ENCODE results near the gene RNF2. TPM values are rescaled to one million over a fixed set of nuclear protein-coding genes. Genes with fewer than 3 reads are reported as not detected.

Gene RNF2
- total and polyA plus RNA-seq, 10 of the 15 experiments (the other 5 are each of a cell fraction or from before 2014, with no cell fraction given), result 4.8 to 36.3 (median 15.1) TPM

DNA sequence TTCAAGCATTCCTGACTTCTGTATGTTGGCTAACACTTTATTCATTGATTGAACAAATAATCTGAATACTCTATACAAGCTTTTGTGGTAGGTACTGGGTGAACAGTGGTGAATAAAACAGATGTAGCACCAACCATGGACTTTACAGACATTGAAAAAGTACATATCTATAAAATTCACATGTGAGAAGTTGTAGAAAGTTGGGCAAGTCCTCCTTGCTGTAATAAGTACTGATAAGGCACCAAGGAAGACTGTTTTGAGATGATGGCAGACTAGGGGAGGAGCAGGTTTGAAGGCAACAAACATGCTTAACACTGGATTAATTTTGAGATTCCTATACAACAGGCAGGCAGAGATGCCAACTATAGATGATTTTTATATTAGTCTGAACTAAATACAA is 42.4 kb downstream of the RNF2 start:
- H3K4me1 ChIP-seq (ENCODE audit: control insufficient read depth, insufficient read depth, low read length), result no peaks in the 10 kb centered on the region
- H3K27me3 ChIP-seq (replicated peaks in 1 of 2; ENCODE audit: control insufficient read depth in 2 of 2, insufficient read depth in 2 of 2, low read length in 1 of 2), result no peaks in the 10 kb centered on the region
- RAD21 ChIA-PET (ENCODE audit: unreplicated experiment), result no interaction called here
- no peaks in the 10 kb centered on the region for H4K20me1 ChIP-seq (ENCODE audit: control insufficient read depth, insufficient read depth)
- SMC1A ChIA-PET (ENCODE audit: uncharacterized antibody, unreplicated experiment), result interaction anchor here (0.7 kb wide), 1 partner anchor 53 kb away, joined by 3 read pairs; no protein-coding TSS in a partner anchor
- intact Hi-C loops (cut with micrococcal nuclease; ENCODE audit: unreplicated experiment) (no loop called here), in situ Hi-C loops (cut with MboI) (no loop called here)
- no peak overlapping the region for H2AFZ ChIP-seq (ENCODE audit: control insufficient read depth, low read depth, low read length)
- CTCF ChIA-PET, result no interaction called here
- FAIRE-seq (no peak), DNase-seq (ENCODE audit: low read depth, low spot score) (no peak), ATAC-seq (no peak)
- no peak overlapping the region for H3K27ac ChIP-seq (ENCODE audit: control insufficient read depth, insufficient read depth)
- H3K36me3 ChIP-seq (ENCODE audit: control insufficient read depth in 2 of 2, insufficient read depth in 2 of 2, low read length in 1 of 2), result peaks cover 0 to 1% of the 10 kb centered on the region in 2 experiments
- H3K9ac ChIP-seq (ENCODE audit: control insufficient read depth, insufficient read depth, low read length), result no peak overlapping the region
- BruUV-seq (replicated peaks), result no TSS peak
- no peaks in the 10 kb centered on the region for H3K9me3 ChIP-seq (replicated peaks; ENCODE audit: control insufficient read depth, insufficient read depth, low read length)
- TF ChIP-seq MXI1 (IDR thresholded peaks at IDR 0.05; ENCODE audit: low read depth, low read length), result no peak
- no peak for TF ChIP-seq NR2C2 (IDR thresholded peaks at IDR 0.05; ENCODE audit: borderline replicate concordance, control insufficient read depth, insufficient read length, low read depth)
- no peak for TF ChIP-seq KLF5 (IDR thresholded peaks at IDR 0.05; ENCODE audit: partially characterized antibody)
- no peak for TF ChIP-seq SUZ12 (IDR thresholded peaks at IDR 0.05; ENCODE audit: unreplicated experiment)
- no peak for TF ChIP-seq PML (IDR thresholded peaks at IDR 0.05; ENCODE audit: low read length)
- TF ChIP-seq KDM1A (IDR thresholded peaks at IDR 0.05; ENCODE audit: borderline replicate concordance), result no peak
- TF ChIP-seq BMI1 (IDR thresholded peaks at IDR 0.05; ENCODE audit: borderline replicate concordance), result no peak
- TF ChIP-seq GATAD2B (conservative IDR thresholded peaks at IDR 0.05; ENCODE audit: low read depth), result no peak
- no peak for TF ChIP-seq MYB (IDR thresholded peaks at IDR 0.05; ENCODE audit: borderline replicate concordance, low read depth, low read length)
- TF ChIP-seq NBN (IDR thresholded peaks at IDR 0.05), result no peak
- TF ChIP-seq JUNB (IDR thresholded peaks at IDR 0.05), result no peak
- TF ChIP-seq EP300 (IDR thresholded peaks at IDR 0.05; ENCODE audit: borderline replicate concordance in 1 of 2, control insufficient read depth in 1 of 2, low read depth in 2 of 2, low read length in 2 of 2), result no peak
- TF ChIP-seq CREB1 (IDR thresholded peaks at IDR 0.05; ENCODE audit: low read depth), result no peak
- no peak for TF ChIP-seq TAF1 (IDR thresholded peaks at IDR 0.05; ENCODE audit: borderline replicate concordance, low read depth, low read length)
- no peak for TF ChIP-seq YBX1 (IDR thresholded peaks at IDR 0.05)
- TF ChIP-seq POLR2AphosphoS2 (IDR thresholded peaks at IDR 0.05; ENCODE audit: low read depth, low read length), result no peak
- no peak for TF ChIP-seq EZH2 (IDR thresholded peaks at IDR 0.05; ENCODE audit: borderline replicate concordance, control insufficient read depth, low read depth, low read length)
- TF ChIP-seq YY1 (IDR thresholded peaks at IDR 0.05; ENCODE audit: low read depth, low read length), result no peak
- H3K79me2 ChIP-seq (ENCODE audit: control insufficient read depth, insufficient read depth, low read length), result no peaks in the 10 kb centered on the region
- H3K4me3 ChIP-seq, result no peak overlapping the region
- no peak overlapping the region for H3K4me2 ChIP-seq (ENCODE audit: control insufficient read depth, insufficient read depth)
- POLR2A ChIA-PET, result no interaction called here

Measured in GM12878 (cell line).